HepG2 (cell line): ENCODE measurements around the gene PC. TPM values are rescaled to one million over a fixed set of nuclear protein-coding genes. Genes with fewer than 3 reads are reported as not detected.

ENCODE experiments used
- ATAC-seq: fragments of 200-7000 bp; cut with Tn5 transposase; 3 replicates; pipeline ENCODE4 v1.9.1; 2020; ENCODE audit warnings: mild to moderate bottlenecking, moderate library complexity
- BruUV-seq: library from RNA; stranded (reverse); fragments of 400-500 nt; replicated peaks from 2 replicates; lab custom pipeline; 2021; lab: Mats Ljungman, UMichigan
- CTCF ChIA-PET: fragments of 300-600 bp; formaldehyde crosslinking; extraction: SDS; loops from one replicate; lab custom pipeline; 2021; ENCODE audit warnings: low total read pairs, inconsistent platforms, low intra/inter-chr PET ratio; lab: Yijun Ruan, JAX
- POLR2A ChIA-PET: fragments of 350-600 bp; sonication (Branson Sonifier 250); formaldehyde crosslinking; loops from one replicate; lab custom pipeline; 2020; ENCODE audit warnings: antibody characterized with exemption, inconsistent platforms; lab: Yijun Ruan, JAX
- DNase-seq: peaks from one replicate; pipeline ENCODE4 v3.0.0-alpha.2; 2015; ENCODE audit warnings: low spot score
- FAIRE-seq: peaks from 3 replicates; lab custom pipeline; 2011; peaks lifted over from hg19 to GRCh38; lab: Jason Lieb, UNC
- H2AFZ ChIP-seq: one replicate; pipeline ENCODE4 v1.6.1; 2011; ENCODE audit warnings: low read length, inconsistent platforms
- H3K27ac ChIP-seq: fragments of 300-600 bp; 3 replicates; pipeline ENCODE4 v1.8.0; 2011; ENCODE audit warnings: mixed run types, mild to moderate bottlenecking, mixed read lengths, low read length, inconsistent platforms; ENCODE audit not compliant: insufficient read depth; ENCODE audit errors: extremely low read length
- H3K27me3 ChIP-seq, 2 experiments: fragments of 200-600 bp in 1 of 2; 2 replicates in 1 of 2; 3 replicates in 1 of 2; pipeline versions ENCODE4 v1.6.0 to v1.8.0; 2011; ENCODE audit warnings: low read length in 2 of 2, mild to moderate bottlenecking in 2 of 2, moderate library complexity in 2 of 2, inconsistent platforms in 1 of 2; ENCODE audit not compliant: insufficient read depth in 2 of 2, control insufficient read depth in 1 of 2
- H3K36me3 ChIP-seq, 2 experiments: fragments of 200-600 bp in 1 of 2; replicated peaks in 1 of 2; 2 replicates in 1 of 2; 3 replicates in 1 of 2; pipeline versions ENCODE4 v1.5.1 to v1.8.0; 2011; ENCODE audit warnings: low read length in 2 of 2, inconsistent platforms in 1 of 2; ENCODE audit not compliant: insufficient read depth in 2 of 2, control insufficient read depth in 1 of 2
- H3K4me1 ChIP-seq: 2 replicates; pipeline ENCODE4 v1.5.1; 2012; ENCODE audit warnings: low read length, inconsistent platforms; ENCODE audit not compliant: insufficient read depth
- H3K4me2 ChIP-seq: 2 replicates; pipeline ENCODE4 v1.6.0; 2011; ENCODE audit warnings: low read depth, low read length, inconsistent platforms
- H3K4me3 ChIP-seq, 3 experiments: fragments of 200-600 bp in 1 of 3; sonication (generic), shearing (Covaris generic) in 1 of 3; replicated peaks in 1 of 3; 2 replicates each; pipeline ENCODE4 v1.5.1; 2011 to 2016; ENCODE audit warnings: low read length in 3 of 3, inconsistent platforms in 2 of 3, low read depth in 2 of 3, mild to moderate bottlenecking in 2 of 3, control low read depth in 1 of 3, mixed read lengths in 1 of 3; ENCODE audit not compliant: insufficient read depth in 1 of 3
- H3K79me2 ChIP-seq: one replicate; pipeline ENCODE4 v1.6.1; 2011; ENCODE audit warnings: low read length, inconsistent platforms; ENCODE audit not compliant: insufficient read depth
- H3K9ac ChIP-seq: 2 replicates; pipeline ENCODE4 v1.6.0; 2011; ENCODE audit warnings: mild to moderate bottlenecking, low read depth, low read length, inconsistent platforms; ENCODE audit not compliant: insufficient read depth
- H3K9me3 ChIP-seq: 2 replicates; pipeline ENCODE4 v1.5.1; 2012; ENCODE audit warnings: mild to moderate bottlenecking, low read length
- H4K20me1 ChIP-seq: 2 replicates; pipeline ENCODE4 v1.6.0; 2011; ENCODE audit warnings: inconsistent platforms, mild to moderate bottlenecking, low read length, moderate library complexity; ENCODE audit not compliant: insufficient read depth
- AGO2 ChIP-seq: fragments of 200-400 bp; formaldehyde crosslinking; optimal IDR thresholded peaks from 2 replicates; pipeline ENCODE3; 2017; ENCODE audit warnings: mild to moderate bottlenecking, low read depth, low read length, moderate library complexity
- ATF5 ChIP-seq: sonication (generic); formaldehyde crosslinking; IDR thresholded peaks from 2 replicates; pipeline ENCODE4 v1.4.0; 2020; ENCODE audit warnings: mild to moderate bottlenecking, low read depth, missing genetic modification reagents
- DMAP1 ChIP-seq: IDR thresholded peaks from 2 replicates; pipeline ENCODE4 v1.6.1; 2016
- IRF2 ChIP-seq: IDR thresholded peaks from 2 replicates; pipeline ENCODE4 v1.6.1; 2018; ENCODE audit warnings: missing genetic modification reagents, missing compliant biosample characterization
- KLF6 ChIP-seq: IDR thresholded peaks from 2 replicates; pipeline ENCODE4 v1.8.0; 2016; ENCODE audit warnings: missing biosample characterization, missing genetic modification reagents
- NR1H2 ChIP-seq: sonication (generic); formaldehyde crosslinking; IDR thresholded peaks from 2 replicates; pipeline ENCODE4 v1.8.1; 2022; ENCODE audit warnings: low read depth, missing genetic modification reagents, borderline replicate concordance
- PCBP2 ChIP-seq: fragments of 200-400 bp; formaldehyde crosslinking; optimal IDR thresholded peaks from 2 replicates; pipeline ENCODE3; 2018; ENCODE audit warnings: low read length, low read depth; ENCODE audit not compliant: poor library complexity, severe bottlenecking
- POLR2A ChIP-seq, 2 experiments: IDR thresholded peaks; 2 replicates each; pipeline ENCODE4 v1.6.1; 2011; ENCODE audit warnings: low read depth in 2 of 2, low read length in 2 of 2, mild to moderate bottlenecking in 1 of 2, moderate library complexity in 1 of 2; ENCODE audit not compliant: insufficient read depth in 1 of 2
- PRDM10 ChIP-seq: sonication (generic); formaldehyde crosslinking; IDR thresholded peaks from 2 replicates; pipeline ENCODE4 v1.4.0; 2020; ENCODE audit warnings: low read depth, missing genetic modification reagents
- ZFX ChIP-seq: sonication (generic); formaldehyde crosslinking; IDR thresholded peaks from 2 replicates; pipeline ENCODE4 v1.4.0; 2020; ENCODE audit warnings: mild to moderate bottlenecking, low read depth, missing genetic modification reagents, moderate library complexity
- ZNF17 ChIP-seq: sonication (generic); formaldehyde crosslinking; IDR thresholded peaks from 2 replicates; pipeline ENCODE4 v1.5.0; 2020; ENCODE audit warnings: mild to moderate bottlenecking, missing genetic modification reagents
- ZNF768 ChIP-seq: sonication (generic); formaldehyde crosslinking; IDR thresholded peaks from 2 replicates; pipeline ENCODE4 v1.4.0; 2020; ENCODE audit warnings: missing genetic modification reagents
- ZNF776 ChIP-seq: sonication (generic); formaldehyde crosslinking; IDR thresholded peaks from 2 replicates; pipeline ENCODE4 v1.4.0; 2020; ENCODE audit warnings: mild to moderate bottlenecking, missing genetic modification reagents
- WGBS: methylation state at CpG from one replicate; pipeline ENCODE4 v1.1.6; 2017; ENCODE audit warnings: low lambda C conversion rate; 5-methylcytosine and 5-hydroxymethylcytosine counted together
- in situ Hi-C: cut with HindIII; loops from 2 replicates; pipeline ENCODE4 v1.10.0; 2017; ENCODE audit warnings: low pct_unique_long_range_greater_than_20kb; ENCODE audit not compliant: extremely low pct_ligation_motif_present
- intact Hi-C: fragments of 100-400 bp; cut with micrococcal nuclease; formaldehyde crosslinking; loops from one replicate; pipeline ENCODE4 v1.10.0; 2022; ENCODE audit not compliant: unreplicated experiment
- polyA plus RNA-seq, 8 experiments: library from polyadenylated mRNA; depleted of rRNA in 3 of 8; stranded (reverse) in 7 of 8; unstranded in 1 of 8; fragments of >200 nt; fragmentation: Illumina TruSeq in 4 of 8; extraction: Trizol in 4 of 8; gene quantifications; 2 replicates each; pipeline versions ENCODE4 v1.2.1 to v1.2.3, GENCODE V29; 2011 to 2016; ENCODE audit warnings: low read depth in 4 of 8, missing spikeins in 1 of 8, mixed read lengths in 1 of 8; ENCODE audit not compliant: insufficient read depth in 1 of 8
- total RNA-seq, 5 experiments: library from RNA; depleted of rRNA; stranded (reverse); fragments of >200 nt; fragmentation: Illumina TruSeq; extraction: Trizol; gene quantifications; 2 replicates each; pipeline ENCODE4 v1.2.3, GENCODE V29; 2016; ENCODE audit warnings: low read depth in 1 of 5

PC gene
- total and polyA plus RNA-seq, 2 of the 13 experiments (the other 11 are each of a cell fraction or from before 2014, with no cell fraction given) = 29.0 to 39.0 TPM

DNA sequence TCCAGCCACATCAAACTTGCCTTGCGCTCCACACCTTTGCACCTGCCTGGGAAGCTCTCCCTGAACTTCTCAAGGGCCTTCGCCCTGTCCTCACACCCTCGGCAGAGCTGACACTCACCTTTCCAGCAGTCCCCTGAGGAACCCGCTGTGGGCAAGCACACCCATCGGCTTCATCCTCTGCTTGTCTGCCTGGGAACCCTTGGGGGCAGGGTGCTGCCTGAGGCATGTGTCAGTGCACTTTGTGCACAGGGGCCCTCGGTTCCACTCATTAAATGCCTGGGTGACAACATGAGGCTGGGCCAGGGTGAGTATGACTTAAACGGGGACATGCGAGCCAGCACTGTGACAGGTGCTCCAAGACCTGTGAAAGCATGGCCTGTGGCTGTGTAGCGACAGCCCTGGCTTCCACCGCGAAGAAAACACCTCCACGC lies 103.9 kb downstream of the PC start:
- TF ChIP-seq IRF2 (CRISPR knock-in tag) (no peak), POLR2A (IDR thresholded peaks at IDR 0.05; ENCODE audit: insufficient read depth in 1 of 2, low read depth in 2 of 2, low read length in 2 of 2) (peak in 1 of 2 experiments; percentile 12; a peak in 1 of 4 replicates), KLF6 (CRISPR knock-in tag) (no peak), ZNF776 (no peak), NR1H2 (CRISPR knock-in tag) (no peak), PCBP2 (no peak)
- peaks cover 11% of the 10 kb centered on the region for H3K4me1 ChIP-seq
- no peaks in the 10 kb centered on the region for H3K27me3 ChIP-seq
- ATAC-seq (no peak), DNase-seq (no peak), FAIRE-seq (no peak)
- no peak overlapping the region for H3K27ac ChIP-seq
- in situ Hi-C loops = no loop called here
- H3K79me2 ChIP-seq = no peaks in the 10 kb centered on the region
- peaks cover 13 to 16% of the 10 kb centered on the region in 2 experiments; a peak in 3 of 5 replicates for H3K36me3 ChIP-seq
- H3K9ac ChIP-seq = no peak overlapping the region
- no peak overlapping the region for H3K4me3 ChIP-seq
- no peak overlapping the region for H3K4me2 ChIP-seq
- H4K20me1 ChIP-seq = no peaks in the 10 kb centered on the region
- BruUV-seq = no TSS peak
- 99% methylated on average over 8 of the region's 12 CpGs for WGBS
- H2AFZ ChIP-seq = no peak overlapping the region
- ChIA-PET CTCF (no interaction called here), POLR2A (interaction anchor here (2.7 kb wide), 1 partner anchor 11 kb away, joined by 24 read pairs; the partner anchor contains the start of gene RCE1)
- intact Hi-C loops = no loop called here
- H3K9me3 ChIP-seq = no peaks in the 10 kb centered on the region

DNA sequence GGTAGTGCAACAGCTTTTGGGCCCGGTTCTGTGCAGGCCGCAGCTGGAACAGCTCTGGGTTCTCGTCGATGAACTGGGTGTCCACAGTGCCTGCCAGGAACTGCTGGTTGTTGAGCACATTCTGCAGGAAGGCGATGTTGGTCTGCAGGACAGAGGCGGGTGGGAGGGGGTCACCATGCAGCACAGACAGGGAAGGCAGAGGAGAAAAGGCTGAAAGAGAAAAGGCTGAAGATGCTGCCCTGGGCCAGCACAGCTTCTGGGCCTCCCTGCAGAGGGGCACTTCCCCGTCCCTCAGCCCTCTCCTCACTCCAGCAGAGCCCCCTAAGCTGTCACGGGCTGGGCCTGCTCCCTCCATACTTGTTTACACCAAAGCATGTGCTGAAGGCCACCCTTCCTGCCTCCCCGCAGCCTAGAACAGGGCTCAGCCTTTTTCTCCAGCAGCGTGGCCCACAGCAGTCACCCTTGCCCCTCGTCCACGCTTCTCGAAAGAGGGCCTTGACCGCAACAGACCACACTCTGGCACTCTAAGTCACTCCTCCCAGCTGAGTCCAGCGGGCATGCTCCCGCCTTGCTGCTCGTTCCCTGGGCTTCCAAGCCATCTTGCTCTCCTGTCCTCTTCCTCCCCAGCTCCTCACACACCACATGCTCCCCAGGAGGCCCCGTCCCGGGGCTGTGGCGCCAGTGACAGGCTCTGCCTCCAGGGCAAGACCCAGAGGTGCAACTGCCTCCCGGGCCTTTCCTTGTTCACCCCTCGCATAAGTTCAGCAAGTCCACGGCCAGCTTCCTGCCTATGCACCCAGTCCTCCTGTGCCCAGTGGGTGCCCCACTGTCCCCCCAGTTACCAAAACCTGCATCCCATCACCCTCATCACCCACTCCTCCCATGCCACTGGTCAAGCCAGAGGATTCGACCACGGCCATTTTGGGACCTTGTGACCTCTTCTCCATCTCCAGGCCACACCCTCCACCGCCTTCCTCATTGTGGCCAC lies 104.6 kb downstream of the PC start:
- Histone ChIP-seq H3K9ac (no peak overlapping the region), H3K79me2 (no peaks in the 10 kb centered on the region), H4K20me1 (no peaks in the 10 kb centered on the region), H3K4me3 (no peak overlapping the region), H3K9me3 (no peaks in the 10 kb centered on the region), H3K4me2 (no peak overlapping the region), H3K27ac (no peak overlapping the region), H3K4me1 (peaks cover 11% of the 10 kb centered on the region), H3K27me3 (no peaks in the 10 kb centered on the region), H3K36me3 (peaks cover 21% of the 10 kb centered on the region in 2 experiments; a peak in 3 of 5 replicates), H2AFZ (no peak overlapping the region)
- in situ Hi-C loops (no loop called here), intact Hi-C loops (no loop called here)
- DNase-seq (no peak), ATAC-seq (no peak), FAIRE-seq (no peak)
- CTCF ChIA-PET = no interaction called here
- WGBS = 97% methylated on average over 23 of the region's 26 CpGs
- POLR2A ChIA-PET = interaction anchor here (1.1 to 2.7 kb wide), 2 partner anchors 10 to 11 kb away, joined by 4 to 24 read pairs; partner anchors contain the start of gene RCE1
- no TSS peak for BruUV-seq
- no peak for TF ChIP-seq ZNF768 (CRISPR knock-in tag)
- no peak for TF ChIP-seq ATF5 (CRISPR knock-in tag)
- TF ChIP-seq ZNF17 (CRISPR knock-in tag) = no peak
- no peak for TF ChIP-seq PRDM10
- TF ChIP-seq DMAP1 (CRISPR knock-in tag) = no peak
- peak; percentile 66 for TF ChIP-seq AGO2
- no peak for TF ChIP-seq ZFX
